GM21737 (cell line): ENCODE results near the gene RUNDC1.

Source experiments
- ATAC-seq: cut with Tn5 transposase; IDR thresholded peaks from one replicate; pipeline ENCODE4 v1.9.1; 2021; ENCODE audit warnings: mild to moderate bottlenecking, moderate library complexity; ENCODE audit not compliant: unreplicated experiment

The RUNDC1 gene

GRCh38 chr17:43034894-43035293 is 54.5 kb downstream of the RUNDC1 start:
- no peak for ATAC-seq

- no peak for ATAC-seq
Measured at GRCh38 chr17:43039646-43040045, 59.3 kb downstream of the RUNDC1 start.

- ATAC-seq, result no peak
Measured at GRCh38 chr17:43040655-43041054, 60.3 kb downstream of the RUNDC1 start.

GRCh38 chr17:43042025-43042628 is 61.8 kb downstream of the RUNDC1 start:
- no peak for ATAC-seq
